Epithelial cell of esophagus (primary cell): ENCODE results near the gene TMEM30B.
A peak's percentile ranks its signal among the peaks of the same experiment; 100 is the strongest.

Source experiments
- DNase-seq: peaks from one replicate; pipeline ENCODE4 v3.0.0; 2010; ENCODE audit warnings: low read depth
- H3K4me3 ChIP-seq: 2 replicates; pipeline ENCODE4 v1.5.1; 2011; ENCODE audit warnings: mild to moderate bottlenecking, low read length, control low read depth
- CTCF ChIP-seq: IDR thresholded peaks from 2 replicates; pipeline ENCODE4 v1.5.1; 2011; ENCODE audit warnings: low read depth, mild to moderate bottlenecking, low read length, control low read depth, inconsistent platforms; ENCODE audit not compliant: insufficient read depth; ENCODE audit errors: missing control alignments

The TMEM30B gene

DNA sequence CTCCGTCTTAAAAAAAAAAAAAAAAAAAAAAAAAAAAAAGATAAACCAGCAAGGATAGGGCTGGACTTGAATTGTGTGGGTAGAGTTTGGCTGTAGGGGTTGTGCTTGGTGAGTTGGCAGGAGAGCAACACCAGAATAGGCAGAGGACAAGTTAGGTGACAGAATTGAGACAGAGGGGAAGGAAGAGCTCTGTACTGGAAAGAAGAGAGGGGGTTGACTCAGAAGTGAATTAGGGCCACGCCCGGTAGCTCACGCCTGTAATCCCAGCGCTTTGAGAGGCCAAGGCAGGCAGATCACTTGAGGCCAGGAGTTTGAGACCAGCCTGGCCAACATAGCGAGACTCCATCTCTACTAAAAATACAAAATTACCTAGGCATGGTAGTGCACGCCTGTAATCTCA, 6.1 kb upstream of the TMEM30B start:
- DNase-seq = peak; percentile 49
- TF ChIP-seq CTCF = no peak
- no peak overlapping the region for H3K4me3 ChIP-seq

DNA sequence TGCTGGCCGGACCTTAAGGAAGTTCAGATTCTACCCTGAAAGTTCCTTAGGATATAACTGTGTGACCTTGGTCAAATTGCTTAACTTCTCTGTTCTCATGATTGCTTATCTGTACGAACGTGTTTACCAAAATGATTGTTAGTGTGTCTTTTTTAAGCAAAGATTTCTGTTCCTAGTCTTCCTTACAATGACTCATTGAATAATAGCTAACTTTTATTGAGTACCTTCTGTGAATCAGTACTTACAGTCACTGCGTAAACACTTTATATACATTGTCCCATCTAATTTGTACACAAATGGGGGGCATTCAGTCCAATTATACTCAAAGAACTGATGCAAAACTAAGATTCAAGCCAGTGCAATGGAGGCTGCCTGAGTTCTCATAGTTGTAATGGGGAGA, 4.2 kb upstream of the TMEM30B start:
- DNase-seq = peak; percentile 32
- H3K4me3 ChIP-seq = no peak overlapping the region
- no peak for TF ChIP-seq CTCF

GRCh38 chr14:61284001-61284400, 2.9 kb upstream of the TMEM30B start:
- H3K4me3 ChIP-seq = no peak overlapping the region
- no peak for DNase-seq
- TF ChIP-seq CTCF = no peak

DNA sequence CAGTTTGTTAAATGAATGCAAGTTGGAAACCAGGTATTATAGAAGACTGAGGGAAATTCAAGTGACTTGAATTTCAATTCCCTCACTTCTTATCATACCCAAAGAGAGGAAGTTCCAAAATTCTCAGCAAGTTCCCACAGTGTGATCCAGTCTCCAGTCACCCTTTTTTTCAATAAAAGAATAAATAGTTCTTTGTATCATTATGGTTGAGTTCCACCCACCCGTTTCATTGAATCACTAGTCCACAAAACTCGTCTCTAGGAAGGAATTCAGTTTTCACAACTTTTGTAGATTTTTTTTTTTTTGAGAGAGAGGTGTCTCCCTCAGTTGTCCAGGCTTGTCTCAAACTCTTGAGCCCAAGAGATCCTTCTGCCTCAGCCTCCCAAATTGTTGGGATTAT, 1.6 kb upstream of the TMEM30B start:
- no peak overlapping the region for H3K4me3 ChIP-seq
- TF ChIP-seq CTCF = no peak

GRCh38 chr14:61281948-61282275, 774 bp upstream of the TMEM30B start:
- TF ChIP-seq CTCF = no peak
- no peak for DNase-seq
- peak overlapping the region; percentile 73 for H3K4me3 ChIP-seq

More for the DNA sequence above, 1.6 kb upstream of the TMEM30B start:
- DNase-seq = peak; percentile 8

- peak; percentile 82 for DNase-seq
- TF ChIP-seq CTCF = no peak
- peak overlapping the region; percentile 73 for H3K4me3 ChIP-seq
These were observed 482 bp downstream of the TMEM30B start for GRCh38 chr14:61280526-61281185.

DNA sequence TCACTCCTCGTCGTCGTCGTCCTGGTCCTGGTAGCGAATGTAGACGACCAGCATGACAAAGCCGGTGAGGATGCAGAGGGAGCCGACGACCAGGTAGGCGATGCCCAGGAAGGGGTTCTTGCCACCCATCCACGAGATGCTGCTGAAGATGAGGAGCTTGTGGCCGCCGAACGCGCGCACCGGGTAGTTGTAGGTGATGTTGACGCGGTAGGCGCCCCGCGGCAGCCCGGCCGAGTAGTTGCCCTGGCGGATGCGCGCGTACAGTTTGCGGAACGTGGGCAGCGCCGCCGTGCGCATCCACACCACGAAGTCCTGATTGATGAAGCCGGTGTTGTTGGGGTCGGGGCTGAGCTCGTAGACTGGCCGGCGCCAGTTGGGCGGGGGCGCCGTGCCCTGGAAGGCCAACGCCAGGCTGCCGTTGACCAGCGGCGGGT, 1.0 kb downstream of the TMEM30B start:
- TF ChIP-seq CTCF = no peak
- peak; percentile 55 for DNase-seq
- peak overlapping the region; percentile 73 for H3K4me3 ChIP-seq
